ENCODE data around the gene ATRAID.

The ATRAID gene

GRCh38 chr2:27219091-27219490, 7.2 kb downstream of the ATRAID start:
- DNase-seq (ENCODE audit: low read depth, low spot score), result no peak

GRCh38 chr2:27220091-27220490, 8.2 kb downstream of the ATRAID start:
- no peak for DNase-seq (ENCODE audit: low read depth, low spot score)

GRCh38 chr2:27221166-27221565, 9.3 kb downstream of the ATRAID start:
- DNase-seq (ENCODE audit: low read depth, low spot score), result no peak

GRCh38 chr2:27222407-27222806, 10.6 kb downstream of the ATRAID start:
- no peak for DNase-seq (ENCODE audit: low read depth, low spot score)

- no peak for DNase-seq (ENCODE audit: low read depth, low spot score)
Observed at GRCh38 chr2:27223416-27223815, 11.6 kb downstream of the ATRAID start.

- no peak for DNase-seq (ENCODE audit: low read depth, low spot score)
Observed at GRCh38 chr2:27225526-27225925, 13.7 kb downstream of the ATRAID start.

GRCh38 chr2:27227501-27227900, 15.7 kb downstream of the ATRAID start:
- no peak for DNase-seq (ENCODE audit: low read depth, low spot score)

- no peak for DNase-seq (ENCODE audit: low read depth, low spot score)
Observed at GRCh38 chr2:27231921-27232320, 20.1 kb downstream of the ATRAID start.

- DNase-seq (ENCODE audit: low read depth, low spot score), result no peak
Observed at GRCh38 chr2:27233341-27233740, 21.5 kb downstream of the ATRAID start.

GRCh38 chr2:27236136-27236535, 24.3 kb downstream of the ATRAID start:
- no peak for DNase-seq (ENCODE audit: low read depth, low spot score)

- DNase-seq (ENCODE audit: low read depth, low spot score), result no peak
Observed at GRCh38 chr2:27236626-27237025, 24.8 kb downstream of the ATRAID start.

GRCh38 chr2:27237341-27237945, 25.6 kb downstream of the ATRAID start:
- DNase-seq (ENCODE audit: low read depth, low spot score), result no peak

GRCh38 chr2:27238976-27239375, 27.1 kb downstream of the ATRAID start:
- DNase-seq (ENCODE audit: low read depth, low spot score), result no peak

GRCh38 chr2:27240406-27240805, 28.6 kb downstream of the ATRAID start:
- no peak for DNase-seq (ENCODE audit: low read depth, low spot score)

- no peak for DNase-seq (ENCODE audit: low read depth, low spot score)
Observed at GRCh38 chr2:27241761-27242613, 30.1 kb downstream of the ATRAID start.

- DNase-seq (ENCODE audit: low read depth, low spot score), result no peak
Observed at GRCh38 chr2:27242614-27242951, 30.7 kb downstream of the ATRAID start.

- no peak for DNase-seq (ENCODE audit: low read depth, low spot score)
Observed at GRCh38 chr2:27243391-27244130, 31.7 kb downstream of the ATRAID start.

GRCh38 chr2:27245116-27245515, 33.3 kb downstream of the ATRAID start:
- DNase-seq (ENCODE audit: low read depth, low spot score), result no peak

- DNase-seq (ENCODE audit: low read depth, low spot score), result no peak
Observed at GRCh38 chr2:27245626-27246025, 33.8 kb downstream of the ATRAID start.

- no peak for DNase-seq (ENCODE audit: low read depth, low spot score)
Observed at GRCh38 chr2:27247893-27248292, 36.1 kb downstream of the ATRAID start.

- no peak for DNase-seq (ENCODE audit: low read depth, low spot score)
Observed at GRCh38 chr2:27249159-27249890, 37.5 kb downstream of the ATRAID start.

Data from activated naive CD8-positive, alpha-beta T cell treated with anti-CD3 and anti-CD28 coated beads, Interleukin-2, amount 50 U/mL, for 16 hours (primary cell).